ENCODE data around the gene TRIM36.

Gene TRIM36

GRCh38 chr5:115196161-115196560, 26.5 kb upstream of the TRIM36 start:
- Histone ChIP-seq H3K27ac (no peak overlapping the region), H3K4me1 (no peaks in the 10 kb centered on the region), H3K36me3 (ENCODE audit: control insufficient read depth, insufficient read depth, low read length) (no peaks in the 10 kb centered on the region), H3K79me2 (no peaks in the 10 kb centered on the region), H3K9me3 (ENCODE audit: control insufficient read depth, low read length) (no peaks in the 10 kb centered on the region), H2AFZ (no peak overlapping the region), H3K4me2 (ENCODE audit: low read length) (no peak overlapping the region), H3K4me3 (ENCODE audit: low read depth, low read length) (no peak overlapping the region), H3K27me3 (ENCODE audit: control insufficient read depth, insufficient read depth, low read length) (no peaks in the 10 kb centered on the region), H3K9ac (no peak overlapping the region)
- no peak for TF ChIP-seq CTCF (IDR thresholded peaks at IDR 0.05)

DNA sequence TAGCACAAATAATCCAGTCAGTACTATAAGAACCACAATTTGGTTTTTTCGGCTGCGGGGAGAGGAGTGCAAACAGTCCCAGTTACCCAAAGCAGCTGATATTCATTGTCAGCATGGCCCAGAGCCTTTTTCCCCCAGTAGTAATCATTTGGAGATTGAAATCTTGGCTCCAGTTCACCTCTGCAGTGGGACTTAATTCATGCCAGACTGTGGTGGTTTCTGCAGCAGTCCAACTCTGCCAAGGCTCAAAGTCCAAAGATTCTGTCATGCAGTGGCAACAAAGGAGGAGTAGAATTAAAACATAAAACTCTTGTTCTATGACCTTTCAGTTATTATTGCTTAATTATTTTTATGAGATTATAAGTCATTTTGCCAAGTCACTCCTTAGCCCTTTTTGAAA, 25.0 kb upstream of the TRIM36 start:
- Histone ChIP-seq H3K4me3 (ENCODE audit: low read depth, low read length) (no peak overlapping the region), H3K79me2 (no peaks in the 10 kb centered on the region), H3K9ac (no peak overlapping the region), H3K27me3 (ENCODE audit: control insufficient read depth, insufficient read depth, low read length) (no peaks in the 10 kb centered on the region), H3K27ac (no peak overlapping the region), H3K9me3 (ENCODE audit: control insufficient read depth, low read length) (no peaks in the 10 kb centered on the region), H3K4me2 (ENCODE audit: low read length) (no peak overlapping the region), H3K36me3 (ENCODE audit: control insufficient read depth, insufficient read depth, low read length) (no peaks in the 10 kb centered on the region), H2AFZ (no peak overlapping the region), H3K4me1 (no peaks in the 10 kb centered on the region)
- TF ChIP-seq CTCF (IDR thresholded peaks at IDR 0.05) = no peak

- Histone ChIP-seq H3K4me2 (ENCODE audit: low read length) (no peak overlapping the region), H2AFZ (no peak overlapping the region), H3K36me3 (ENCODE audit: control insufficient read depth, insufficient read depth, low read length) (no peaks in the 10 kb centered on the region), H3K79me2 (no peaks in the 10 kb centered on the region), H3K27ac (no peak overlapping the region), H3K27me3 (ENCODE audit: control insufficient read depth, insufficient read depth, low read length) (no peaks in the 10 kb centered on the region), H3K4me1 (no peaks in the 10 kb centered on the region), H3K4me3 (ENCODE audit: low read depth, low read length) (no peak overlapping the region), H3K9me3 (ENCODE audit: control insufficient read depth, low read length) (no peaks in the 10 kb centered on the region), H3K9ac (no peak overlapping the region)
- TF ChIP-seq CTCF (IDR thresholded peaks at IDR 0.05) = no peak
These were observed 23.6 kb upstream of the TRIM36 start for GRCh38 chr5:115193295-115193694.

DNA sequence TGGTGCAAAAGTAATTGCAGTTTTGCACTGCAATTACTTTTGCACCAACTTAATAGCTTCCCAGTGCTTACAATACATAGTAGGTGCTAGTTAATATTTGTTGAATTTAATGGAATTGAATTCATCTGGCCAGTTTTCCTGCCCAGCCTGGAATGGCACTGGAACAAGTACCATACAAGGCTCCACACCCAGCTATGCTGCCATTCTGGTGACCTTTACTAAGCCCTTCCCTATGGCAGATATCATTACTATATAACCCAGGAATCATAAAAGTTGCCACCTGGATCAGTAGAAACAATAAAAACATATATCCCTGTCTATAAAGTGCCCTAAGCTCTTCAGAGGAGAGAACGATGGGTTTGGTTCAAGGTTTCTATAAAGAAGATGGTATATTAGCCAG, 22.4 kb upstream of the TRIM36 start:
- H3K27me3 ChIP-seq (ENCODE audit: control insufficient read depth, insufficient read depth, low read length) = no peaks in the 10 kb centered on the region
- H3K4me1 ChIP-seq = no peaks in the 10 kb centered on the region
- no peak overlapping the region for H3K9ac ChIP-seq
- H3K4me3 ChIP-seq (ENCODE audit: low read depth, low read length) = no peak overlapping the region
- TF ChIP-seq CTCF (IDR thresholded peaks at IDR 0.05) = no peak
- no peak overlapping the region for H3K27ac ChIP-seq
- H3K9me3 ChIP-seq (ENCODE audit: control insufficient read depth, low read length) = no peaks in the 10 kb centered on the region
- H3K79me2 ChIP-seq = no peaks in the 10 kb centered on the region
- H3K4me2 ChIP-seq (ENCODE audit: low read length) = no peak overlapping the region
- no peaks in the 10 kb centered on the region for H3K36me3 ChIP-seq (ENCODE audit: control insufficient read depth, insufficient read depth, low read length)
- no peak overlapping the region for H2AFZ ChIP-seq

GRCh38 chr5:115191474-115192031, 21.8 kb upstream of the TRIM36 start:
- Histone ChIP-seq H3K9ac (no peak overlapping the region), H3K4me1 (no peaks in the 10 kb centered on the region), H3K27ac (no peak overlapping the region), H3K9me3 (ENCODE audit: control insufficient read depth, low read length) (no peaks in the 10 kb centered on the region), H3K79me2 (no peaks in the 10 kb centered on the region), H2AFZ (no peak overlapping the region), H3K27me3 (ENCODE audit: control insufficient read depth, insufficient read depth, low read length) (no peaks in the 10 kb centered on the region), H3K4me2 (ENCODE audit: low read length) (no peak overlapping the region), H3K36me3 (ENCODE audit: control insufficient read depth, insufficient read depth, low read length) (no peaks in the 10 kb centered on the region), H3K4me3 (ENCODE audit: low read depth, low read length) (no peak overlapping the region)
- TF ChIP-seq CTCF (IDR thresholded peaks at IDR 0.05) = no peak

Data from parathyroid adenoma (tissue), 2 donors.